ENCODE results near the gene YDJC. TPM values are rescaled to one million over a fixed set of nuclear protein-coding genes. Genes with fewer than 3 reads are reported as not detected.

Gene YDJC
- total and polyA plus RNA-seq, 9 of the 15 experiments (the other 6 are each of a cell fraction or from before 2014, with no cell fraction given) = 13.5 to 871 (median 164) TPM

DNA sequence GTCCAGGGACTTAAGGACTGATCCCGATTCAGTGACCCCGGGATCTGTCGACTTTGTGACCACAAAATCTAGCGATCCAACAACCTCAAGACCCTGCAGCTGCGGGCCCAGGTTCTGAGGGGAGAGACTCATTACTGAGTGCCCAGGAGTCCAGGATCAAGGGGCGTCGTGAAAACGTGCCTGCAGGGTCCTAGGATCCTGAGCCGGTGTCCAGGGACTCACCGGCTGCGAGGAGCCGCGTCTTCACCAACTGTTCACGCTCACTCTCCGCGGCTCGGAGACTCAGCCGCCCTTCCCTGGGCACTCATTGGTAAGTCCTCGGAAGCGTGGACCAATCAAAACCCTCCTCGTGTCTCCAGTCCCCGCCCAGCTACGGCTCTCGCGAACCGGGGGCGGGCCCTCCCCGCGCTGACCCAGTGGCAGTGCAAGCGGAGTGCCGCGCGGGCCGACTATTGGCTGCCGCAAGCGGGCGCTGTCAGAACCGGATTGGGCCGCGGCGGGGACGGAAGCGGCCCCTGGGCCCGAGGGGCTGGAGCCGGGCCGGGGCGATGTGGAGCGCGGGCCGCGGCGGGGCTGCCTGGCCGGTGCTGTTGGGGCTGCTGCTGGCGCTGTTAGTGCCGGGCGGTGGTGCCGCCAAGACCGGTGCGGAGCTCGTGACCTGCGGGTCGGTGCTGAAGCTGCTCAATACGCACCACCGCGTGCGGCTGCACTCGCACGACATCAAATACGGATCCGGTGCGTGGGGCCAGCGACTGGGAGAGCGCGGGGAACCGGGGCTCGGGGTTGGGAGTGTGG, 12.2 kb upstream of the YDJC start, which contains the start of gene SDF2L1:
Gene SDF2L1 (plus strand): TSS at position 514 of the 795 bp plus-strand sequence. CDS start 35 bp downstream, at position 549.
- POLR2A ChIA-PET = interaction anchor here (0.5 to 76.8 kb wide), 42 partner anchors 17 to 1532 kb away, joined by 3 to 4622 read pairs (median 4); partner anchors contain the start of genes CCDC116, MAPK1, PPIL2 and PPM1F
- TF ChIP-seq, protein P1, sequence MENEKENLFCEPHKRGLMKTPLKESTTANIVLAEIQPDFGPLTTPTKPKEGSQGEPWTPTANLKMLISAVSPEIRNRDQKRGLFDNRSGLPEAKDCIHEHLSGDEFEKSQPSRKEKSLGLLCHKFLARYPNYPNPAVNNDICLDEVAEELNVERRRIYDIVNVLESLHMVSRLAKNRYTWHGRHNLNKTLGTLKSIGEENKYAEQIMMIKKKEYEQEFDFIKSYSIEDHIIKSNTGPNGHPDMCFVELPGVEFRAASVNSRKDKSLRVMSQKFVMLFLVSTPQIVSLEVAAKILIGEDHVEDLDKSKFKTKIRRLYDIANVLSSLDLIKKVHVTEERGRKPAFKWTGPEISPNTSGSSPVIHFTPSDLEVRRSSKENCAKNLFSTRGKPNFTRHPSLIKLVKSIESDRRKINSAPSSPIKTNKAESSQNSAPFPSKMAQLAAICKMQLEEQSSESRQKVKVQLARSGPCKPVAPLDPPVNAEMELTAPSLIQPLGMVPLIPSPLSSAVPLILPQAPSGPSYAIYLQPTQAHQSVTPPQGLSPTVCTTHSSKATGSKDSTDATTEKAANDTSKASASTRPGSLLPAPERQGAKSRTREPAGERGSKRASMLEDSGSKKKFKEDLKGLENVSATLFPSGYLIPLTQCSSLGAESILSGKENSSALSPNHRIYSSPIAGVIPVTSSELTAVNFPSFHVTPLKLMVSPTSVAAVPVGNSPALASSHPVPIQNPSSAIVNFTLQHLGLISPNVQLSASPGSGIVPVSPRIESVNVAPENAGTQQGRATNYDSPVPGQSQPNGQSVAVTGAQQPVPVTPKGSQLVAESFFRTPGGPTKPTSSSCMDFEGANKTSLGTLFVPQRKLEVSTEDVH (IDR thresholded peaks at IDR 0.05; ENCODE audit: low read depth, partially characterized antibody) = no peak
- TF ChIP-seq ZC3H11A (IDR thresholded peaks at IDR 0.05; ENCODE audit: low read depth, low read length) = peak; percentile 48; the same call in 1 of the 2 replicates
- TF ChIP-seq, protein P2, sequence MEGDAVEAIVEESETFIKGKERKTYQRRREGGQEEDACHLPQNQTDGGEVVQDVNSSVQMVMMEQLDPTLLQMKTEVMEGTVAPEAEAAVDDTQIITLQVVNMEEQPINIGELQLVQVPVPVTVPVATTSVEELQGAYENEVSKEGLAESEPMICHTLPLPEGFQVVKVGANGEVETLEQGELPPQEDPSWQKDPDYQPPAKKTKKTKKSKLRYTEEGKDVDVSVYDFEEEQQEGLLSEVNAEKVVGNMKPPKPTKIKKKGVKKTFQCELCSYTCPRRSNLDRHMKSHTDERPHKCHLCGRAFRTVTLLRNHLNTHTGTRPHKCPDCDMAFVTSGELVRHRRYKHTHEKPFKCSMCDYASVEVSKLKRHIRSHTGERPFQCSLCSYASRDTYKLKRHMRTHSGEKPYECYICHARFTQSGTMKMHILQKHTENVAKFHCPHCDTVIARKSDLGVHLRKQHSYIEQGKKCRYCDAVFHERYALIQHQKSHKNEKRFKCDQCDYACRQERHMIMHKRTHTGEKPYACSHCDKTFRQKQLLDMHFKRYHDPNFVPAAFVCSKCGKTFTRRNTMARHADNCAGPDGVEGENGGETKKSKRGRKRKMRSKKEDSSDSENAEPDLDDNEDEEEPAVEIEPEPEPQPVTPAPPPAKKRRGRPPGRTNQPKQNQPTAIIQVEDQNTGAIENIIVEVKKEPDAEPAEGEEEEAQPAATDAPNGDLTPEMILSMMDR (IDR thresholded peaks at IDR 0.05 in 2 of 3, conservative IDR thresholded peaks at IDR 0.05 in 1 of 3; ENCODE audit: insufficient read depth in 2 of 3, low read depth in 1 of 3, low read length in 3 of 3) = peak in 2 of 3 experiments; percentile 43 to 84; a peak in 3 of 6 replicates
- TF ChIP-seq TAL1 (IDR thresholded peaks at IDR 0.05) = no peak
- TF ChIP-seq, protein P3, sequence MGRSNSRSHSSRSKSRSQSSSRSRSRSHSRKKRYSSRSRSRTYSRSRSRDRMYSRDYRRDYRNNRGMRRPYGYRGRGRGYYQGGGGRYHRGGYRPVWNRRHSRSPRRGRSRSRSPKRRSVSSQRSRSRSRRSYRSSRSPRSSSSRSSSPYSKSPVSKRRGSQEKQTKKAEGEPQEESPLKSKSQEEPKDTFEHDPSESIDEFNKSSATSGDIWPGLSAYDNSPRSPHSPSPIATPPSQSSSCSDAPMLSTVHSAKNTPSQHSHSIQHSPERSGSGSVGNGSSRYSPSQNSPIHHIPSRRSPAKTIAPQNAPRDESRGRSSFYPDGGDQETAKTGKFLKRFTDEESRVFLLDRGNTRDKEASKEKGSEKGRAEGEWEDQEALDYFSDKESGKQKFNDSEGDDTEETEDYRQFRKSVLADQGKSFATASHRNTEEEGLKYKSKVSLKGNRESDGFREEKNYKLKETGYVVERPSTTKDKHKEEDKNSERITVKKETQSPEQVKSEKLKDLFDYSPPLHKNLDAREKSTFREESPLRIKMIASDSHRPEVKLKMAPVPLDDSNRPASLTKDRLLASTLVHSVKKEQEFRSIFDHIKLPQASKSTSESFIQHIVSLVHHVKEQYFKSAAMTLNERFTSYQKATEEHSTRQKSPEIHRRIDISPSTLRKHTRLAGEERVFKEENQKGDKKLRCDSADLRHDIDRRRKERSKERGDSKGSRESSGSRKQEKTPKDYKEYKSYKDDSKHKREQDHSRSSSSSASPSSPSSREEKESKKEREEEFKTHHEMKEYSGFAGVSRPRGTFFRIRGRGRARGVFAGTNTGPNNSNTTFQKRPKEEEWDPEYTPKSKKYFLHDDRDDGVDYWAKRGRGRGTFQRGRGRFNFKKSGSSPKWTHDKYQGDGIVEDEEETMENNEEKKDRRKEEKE (IDR thresholded peaks at IDR 0.05; ENCODE audit: borderline replicate concordance in 1 of 2, control insufficient read depth in 1 of 2, low read depth in 2 of 2, low read length in 1 of 2) = no peak
- TF ChIP-seq, protein P4, sequence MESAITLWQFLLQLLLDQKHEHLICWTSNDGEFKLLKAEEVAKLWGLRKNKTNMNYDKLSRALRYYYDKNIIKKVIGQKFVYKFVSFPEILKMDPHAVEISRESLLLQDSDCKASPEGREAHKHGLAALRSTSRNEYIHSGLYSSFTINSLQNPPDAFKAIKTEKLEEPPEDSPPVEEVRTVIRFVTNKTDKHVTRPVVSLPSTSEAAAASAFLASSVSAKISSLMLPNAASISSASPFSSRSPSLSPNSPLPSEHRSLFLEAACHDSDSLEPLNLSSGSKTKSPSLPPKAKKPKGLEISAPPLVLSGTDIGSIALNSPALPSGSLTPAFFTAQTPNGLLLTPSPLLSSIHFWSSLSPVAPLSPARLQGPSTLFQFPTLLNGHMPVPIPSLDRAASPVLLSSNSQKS (CRISPR knock-in tag; IDR thresholded peaks at IDR 0.05) = no peak
- no peak for TF ChIP-seq ZNF41 (CRISPR knock-in tag; conservative IDR thresholded peaks at IDR 0.05)
- TF ChIP-seq, protein P5, sequence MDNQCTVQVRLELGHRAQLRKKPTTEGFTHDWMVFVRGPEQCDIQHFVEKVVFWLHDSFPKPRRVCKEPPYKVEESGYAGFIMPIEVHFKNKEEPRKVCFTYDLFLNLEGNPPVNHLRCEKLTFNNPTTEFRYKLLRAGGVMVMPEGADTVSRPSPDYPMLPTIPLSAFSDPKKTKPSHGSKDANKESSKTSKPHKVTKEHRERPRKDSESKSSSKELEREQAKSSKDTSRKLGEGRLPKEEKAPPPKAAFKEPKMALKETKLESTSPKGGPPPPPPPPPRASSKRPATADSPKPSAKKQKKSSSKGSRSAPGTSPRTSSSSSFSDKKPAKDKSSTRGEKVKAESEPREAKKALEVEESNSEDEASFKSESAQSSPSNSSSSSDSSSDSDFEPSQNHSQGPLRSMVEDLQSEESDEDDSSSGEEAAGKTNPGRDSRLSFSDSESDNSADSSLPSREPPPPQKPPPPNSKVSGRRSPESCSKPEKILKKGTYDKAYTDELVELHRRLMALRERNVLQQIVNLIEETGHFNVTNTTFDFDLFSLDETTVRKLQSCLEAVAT (IDR thresholded peaks at IDR 0.05) = no peak

More for the DNA sequence above, 12.2 kb upstream of the YDJC start, which contains the start of gene SDF2L1:
- H3K9me3 ChIP-seq (replicated peaks; ENCODE audit: control insufficient read depth, insufficient read depth, low read depth, low read length) = no peaks in the 10 kb centered on the region
- peak; percentile 96 for FAIRE-seq
- WGBS (ENCODE audit: insufficient coverage, low coverage, missing lambda C conversion rate) = under 1% methylated on average over 76 of the region's 76 CpGs
- peaks cover 34% of the 10 kb centered on the region for H3K36me3 ChIP-seq (ENCODE audit: control insufficient read depth, insufficient read depth, low read length)
- no peaks in the 10 kb centered on the region; a peak in 1 of 5 replicates for H3K27me3 ChIP-seq (ENCODE audit: control insufficient read depth in 2 of 2, insufficient read depth in 2 of 2, low read length in 2 of 2)
- peak within 1 kb of the TSS; percentile 97 for H2AFZ ChIP-seq (ENCODE audit: low read depth, low read length)
- H3K27ac ChIP-seq (ENCODE audit: extremely low read depth, low read depth, low read length) = peak within 1 kb of the TSS; percentile 83
- intact Hi-C loops (cut with micrococcal nuclease) (loop anchor here (1.0 to 2.0 kb wide), 5 partner anchors 10 to 75 kb away; partner anchors contain the start of genes CCDC116, PPIL2 and UBE2L3), in situ Hi-C loops (cut with MboI) (loop anchor here (5.0 to 25.0 kb wide), 3 partner anchors 105 to 505 kb away; no protein-coding TSS in a partner anchor)
- DNase-seq (ENCODE audit: extremely low read depth in 1 of 4, low spot score in 3 of 4) = peak; percentile 100
- peaks cover 38% of the 10 kb centered on the region for H3K79me2 ChIP-seq (ENCODE audit: control insufficient read depth, insufficient read depth, low read length)
- BruUV-seq (replicated peaks) = no TSS peak
- peak within 1 kb of the TSS; percentile 59 for H3K4me3 ChIP-seq
- H3K9me1 ChIP-seq (ENCODE audit: control insufficient read depth, insufficient read depth, low read length) = peaks cover 16% of the 10 kb centered on the region
- H4K20me1 ChIP-seq (replicated peaks; ENCODE audit: control insufficient read depth, insufficient read depth, low read length) = peaks cover 22% of the 10 kb centered on the region
- peak within 1 kb of the TSS; percentile 95 for H3K4me2 ChIP-seq (ENCODE audit: insufficient read depth, low read length)
- peak; percentile 94 for ATAC-seq
- CTCF ChIA-PET (ENCODE audit: low intra/inter-chr PET ratio) = interaction anchor here (0.6 to 8.8 kb wide), 10 partner anchors 12 to 540 kb away, joined by 3 to 99 read pairs (median 5); partner anchors contain the start of genes CCDC116 and YDJC
- H3K4me1 ChIP-seq (replicated peaks in 1 of 2; ENCODE audit: control insufficient read depth in 2 of 2, insufficient read depth in 2 of 2, low read length in 2 of 2) = peaks cover 31 to 57% of the 10 kb centered on the region in 2 experiments
- H3K9ac ChIP-seq (ENCODE audit: insufficient read depth in 1 of 2, low read depth in 2 of 2, low read length in 2 of 2) = peak within 1 kb of the TSS; percentile 92 to 97

Measured in K562 (cell line).